Measurements from ENCODE around the gene NEK6. TPM values are rescaled to one million over a fixed set of nuclear protein-coding genes. Genes with fewer than 3 reads are reported as not detected.
A peak's percentile ranks its signal among the peaks of the same experiment; 100 is the strongest.

NEK6 gene
- polyA plus RNA-seq, 1 donor, result 27.2 TPM

DNA sequence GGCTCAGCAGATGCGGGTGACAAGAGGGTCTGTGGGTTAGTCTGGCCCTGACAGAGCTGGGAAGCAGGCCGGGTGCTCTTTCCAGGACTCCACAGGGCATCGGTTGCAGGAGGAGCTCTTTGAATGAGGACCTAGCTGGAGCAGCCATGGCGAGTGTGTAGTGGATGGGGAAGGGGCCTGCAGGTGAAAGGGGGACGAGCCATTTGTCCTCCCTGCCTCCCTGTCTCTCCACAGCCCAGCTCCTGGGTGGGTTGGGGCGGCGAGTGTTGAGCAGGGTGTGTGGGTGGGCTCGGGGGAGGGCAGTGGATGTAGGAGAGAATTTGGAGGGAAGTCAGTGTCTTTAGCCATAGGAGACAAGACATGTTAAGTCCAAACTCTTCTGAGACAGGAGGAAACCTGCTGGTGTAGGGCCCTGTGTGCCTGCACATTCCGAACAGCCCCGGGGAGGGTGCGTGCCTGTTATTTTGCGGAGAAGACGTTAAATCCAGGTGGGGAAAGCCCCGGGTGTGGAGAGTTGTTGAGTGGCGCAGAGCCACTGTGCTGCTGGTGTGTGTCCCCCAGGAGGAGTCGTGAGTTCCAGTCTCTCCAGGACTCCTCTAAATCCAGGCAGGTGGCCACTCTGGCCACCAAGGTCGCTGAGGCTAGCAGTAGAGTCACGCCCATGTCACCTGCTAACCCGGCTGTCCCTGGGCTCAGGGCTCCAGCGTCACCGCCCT is 83.9 kb downstream of the NEK6 start:
- no peak for DNase-seq

DNA sequence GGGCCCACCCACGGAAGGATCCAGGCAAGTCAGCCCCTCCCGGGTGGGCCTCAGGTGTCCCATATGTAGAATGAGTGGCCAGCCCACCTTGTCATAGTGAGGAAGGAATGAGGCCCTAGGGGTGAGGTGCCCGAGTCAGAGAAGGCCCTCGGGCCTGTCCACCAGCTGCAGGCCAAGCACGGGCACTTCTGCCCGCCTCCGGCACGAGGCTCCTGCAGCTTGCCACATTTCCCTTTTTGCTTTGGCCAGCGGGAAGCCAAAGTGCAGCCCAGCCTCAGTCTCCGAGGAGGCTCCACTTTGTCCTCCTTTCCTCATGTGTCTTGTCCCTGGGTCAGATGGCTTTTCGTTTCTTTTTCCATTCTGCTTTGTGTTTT is 84.6 kb downstream of the NEK6 start:
- DNase-seq, result no peak

GRCh38 chr9:124342776-124343485 is 85.2 kb downstream of the NEK6 start:
- peak; percentile 68 for DNase-seq

- DNase-seq, result no peak
Measured at GRCh38 chr9:124343533-124344290, 86.0 kb downstream of the NEK6 start.

GRCh38 chr9:124344291-124345050 is 86.7 kb downstream of the NEK6 start:
- DNase-seq, result no peak

DNA sequence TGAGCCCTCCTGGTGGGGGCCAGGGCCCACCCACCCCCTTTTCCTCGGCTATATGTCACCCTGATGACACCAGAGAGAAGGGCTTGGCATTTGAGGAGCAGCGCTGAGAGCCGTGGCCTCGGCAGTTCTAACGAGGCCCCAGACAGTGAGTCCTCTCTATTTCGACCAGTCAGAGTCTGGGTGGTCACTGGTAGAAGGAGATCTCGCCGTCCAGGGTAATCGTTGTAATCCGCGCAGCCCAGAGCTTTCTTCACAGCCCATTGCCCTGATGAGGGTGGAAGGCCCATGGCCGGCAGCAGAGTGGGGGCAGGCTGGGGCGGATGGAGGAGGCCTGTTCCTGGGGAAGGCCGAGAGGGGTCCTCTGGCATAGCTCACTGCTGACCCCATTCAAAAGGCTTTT is 87.3 kb downstream of the NEK6 start:
- no peak for DNase-seq

DNA sequence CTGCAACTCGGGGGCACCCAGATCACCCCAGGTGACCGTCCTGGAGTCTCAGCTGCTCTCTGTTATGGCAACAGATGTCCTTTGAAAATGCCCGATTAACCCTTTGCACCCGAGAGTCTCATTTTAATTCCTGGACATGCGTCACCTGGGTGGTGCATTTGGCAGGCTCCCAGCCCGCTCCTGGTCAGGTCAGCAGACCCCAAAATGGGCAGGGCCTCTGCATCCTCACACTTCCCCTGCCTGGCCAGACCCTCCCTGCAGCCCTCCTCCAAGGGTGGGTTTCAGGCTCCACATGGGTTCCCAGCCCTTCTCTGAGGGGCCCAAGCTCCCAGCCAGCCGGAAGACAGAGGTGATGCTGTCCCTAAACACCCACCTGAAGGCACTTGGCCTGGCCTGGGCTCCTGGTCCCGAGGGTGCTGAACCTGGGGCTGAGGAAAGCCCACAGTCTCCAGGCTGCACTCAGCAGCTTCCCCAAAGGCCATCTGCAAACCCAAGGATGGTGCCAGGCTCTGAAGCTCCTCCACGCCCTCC is 88.1 kb downstream of the NEK6 start:
- DNase-seq, result no peak

- no peak for DNase-seq
Measured at GRCh38 chr9:124346347-124347163, 88.8 kb downstream of the NEK6 start.

DNA sequence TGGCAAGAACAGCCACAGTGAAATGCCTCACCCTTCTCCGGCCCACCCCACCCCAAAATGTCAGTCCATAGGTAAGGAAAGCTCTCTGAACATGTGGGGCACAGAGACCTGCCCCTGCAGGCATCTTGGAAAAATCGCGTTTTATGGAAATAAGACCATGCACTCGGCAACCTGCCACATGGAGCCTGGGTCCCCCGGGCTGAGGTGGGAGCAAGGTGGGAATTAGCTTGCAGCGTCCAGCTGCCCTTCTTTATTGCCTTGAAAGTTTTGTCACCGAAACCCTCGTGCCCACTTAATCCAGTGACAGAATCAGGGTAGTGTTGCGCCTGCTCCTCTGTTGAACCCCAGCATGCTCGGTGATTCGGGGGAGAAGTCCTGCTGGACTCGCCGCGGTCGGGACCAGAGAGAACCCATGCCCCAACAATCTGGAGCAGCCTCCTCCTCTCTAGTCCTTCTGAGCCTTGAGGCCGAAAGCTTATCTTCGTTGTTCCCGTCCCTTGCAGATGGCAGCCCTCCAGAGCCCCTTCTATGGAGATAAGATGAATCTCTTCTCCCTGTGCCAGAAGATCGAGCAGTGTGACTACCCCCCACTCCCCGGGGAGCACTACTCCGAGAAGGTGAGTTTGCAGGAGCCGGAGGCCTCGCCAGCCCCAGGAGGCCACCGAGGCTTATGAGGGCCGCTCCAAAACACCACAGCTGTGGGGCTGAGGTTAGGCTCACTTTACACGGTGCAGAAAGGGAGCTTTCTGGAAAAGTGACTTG is 89.6 kb downstream of the NEK6 start:
- no peak for DNase-seq

- DNase-seq, result no peak
Measured at GRCh38 chr9:124347968-124348358, 90.2 kb downstream of the NEK6 start.

GRCh38 chr9:124348363-124348762 is 90.6 kb downstream of the NEK6 start:
- DNase-seq, result no peak

DNA sequence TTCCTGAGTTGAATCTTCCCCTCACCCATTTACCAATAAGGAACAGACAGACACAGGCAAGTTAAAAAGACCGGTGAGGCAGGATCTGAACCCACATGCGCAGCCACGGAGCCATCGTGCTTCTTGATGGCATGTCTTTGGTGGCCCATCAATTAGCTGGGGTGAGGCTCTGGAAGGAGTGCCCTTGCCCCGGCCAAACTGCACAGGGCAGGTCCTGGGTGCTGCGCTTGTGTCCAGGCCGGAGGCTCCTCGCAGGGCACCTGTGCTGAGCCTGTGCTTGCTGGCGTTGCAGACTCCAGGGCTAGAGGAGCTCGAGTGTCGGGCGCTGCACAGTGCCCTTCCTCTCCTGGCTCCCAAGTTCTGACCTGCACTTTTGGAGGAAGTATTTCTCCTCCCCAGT is 91.1 kb downstream of the NEK6 start:
- DNase-seq, result no peak

DNA sequence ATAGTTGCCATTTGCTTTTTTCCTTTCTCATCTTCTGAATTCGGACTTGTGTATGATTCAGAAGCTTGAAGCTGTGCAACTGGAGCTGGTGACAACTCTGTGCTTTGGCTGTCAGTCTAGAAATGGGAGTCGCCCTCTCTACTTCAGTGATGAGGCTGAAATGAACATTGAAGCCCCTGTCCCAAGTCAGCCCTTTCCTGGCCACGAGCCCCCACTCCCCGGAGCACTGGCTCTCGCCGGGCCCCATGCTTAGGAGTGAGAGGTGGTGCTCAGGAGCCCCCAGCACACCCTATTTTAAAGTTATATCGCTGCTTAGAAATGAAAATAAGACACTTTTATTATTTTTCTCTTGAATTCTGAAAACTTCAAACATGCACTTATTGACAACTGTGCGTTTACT is 91.5 kb downstream of the NEK6 start:
- no peak for DNase-seq

GRCh38 chr9:124349675-124350493 is 92.1 kb downstream of the NEK6 start:
- DNase-seq, result no peak

DNA sequence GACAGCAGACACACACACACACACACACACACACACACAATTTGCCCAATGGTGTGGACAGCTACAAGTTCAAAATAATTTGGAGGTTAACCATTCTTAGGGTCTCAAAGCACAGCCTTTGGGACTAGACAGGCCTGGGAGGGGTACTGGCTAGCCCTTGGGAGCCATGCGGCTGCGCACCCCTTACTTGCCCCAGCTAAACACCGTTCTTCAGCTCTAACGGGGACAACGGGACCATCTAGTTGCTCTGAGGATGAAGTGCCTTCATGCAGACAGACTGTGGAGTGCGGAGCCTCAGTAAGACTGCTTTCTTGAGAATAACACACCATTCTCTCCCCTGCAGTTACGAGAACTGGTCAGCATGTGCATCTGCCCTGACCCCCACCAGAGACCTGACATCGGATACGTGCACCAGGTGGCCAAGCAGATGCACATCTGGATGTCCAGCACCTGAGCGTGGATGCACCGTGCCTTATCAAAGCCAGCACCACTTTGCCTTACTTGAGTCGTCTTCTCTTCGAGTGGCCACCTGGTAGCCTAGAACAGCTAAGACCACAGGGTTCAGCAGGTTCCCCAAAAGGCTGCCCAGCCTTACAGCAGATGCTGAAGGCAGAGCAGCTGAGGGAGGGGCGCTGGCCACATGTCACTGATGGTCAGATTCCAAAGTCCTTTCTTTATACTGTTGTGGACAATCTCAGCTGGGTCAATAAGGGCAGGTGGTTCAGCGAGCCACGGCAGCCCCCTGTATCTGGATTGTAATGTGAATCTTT is 92.9 kb downstream of the NEK6 start:
- DNase-seq, result no peak

- no peak for DNase-seq
Measured at GRCh38 chr9:124351672-124352468, 94.1 kb downstream of the NEK6 start.

- DNase-seq, result no peak
Measured at GRCh38 chr9:124352616-124353015, 94.9 kb downstream of the NEK6 start.
